Right renal cortex interstitium (tissue), 3 donors: ENCODE measurements around the gene LRRIQ4. TPM values are rescaled to one million over a fixed set of nuclear protein-coding genes. Genes with fewer than 3 reads are reported as not detected.
A peak's percentile ranks its signal among the peaks of the same experiment; 100 is the strongest.

Experiments used
- DNase-seq, 3 donors: peaks; one replicate each; pipeline ENCODE4 v3.0.0-alpha.2; 2013; ENCODE audit warnings: low read depth in 3 of 3, low spot score in 2 of 3
- polyA plus RNA-seq, 3 donors: library from polyadenylated mRNA; unstranded; fragments of 120-200 nt; gene quantifications; one replicate each; pipeline ENCODE4 v1.2.1, GENCODE V29; 2013; ENCODE audit not compliant: insufficient read length in 3 of 3

The LRRIQ4 gene
- polyA plus RNA-seq, 3 donors = 0.08 to 0.23 (median 0.18) TPM

- no peak for DNase-seq
Observed at GRCh38 chr3:169848741-169849140, 36.1 kb downstream of the LRRIQ4 start.

- no peak for DNase-seq
Observed at GRCh38 chr3:169850618-169851017, 37.9 kb downstream of the LRRIQ4 start.

- no peak for DNase-seq
Observed at GRCh38 chr3:169855514-169855913, 42.8 kb downstream of the LRRIQ4 start.

- DNase-seq = no peak
Observed at GRCh38 chr3:169857811-169858210, 45.1 kb downstream of the LRRIQ4 start.

GRCh38 chr3:169861871-169862270, 49.2 kb downstream of the LRRIQ4 start:
- no peak for DNase-seq

- peak; percentile 58 to 77 (median 73) for DNase-seq
Observed at GRCh38 chr3:169863458-169863899, 50.8 kb downstream of the LRRIQ4 start.

- no peak for DNase-seq
Observed at GRCh38 chr3:169864270-169864669, 51.6 kb downstream of the LRRIQ4 start.

- DNase-seq = no peak
Observed at GRCh38 chr3:169865176-169865767, 52.6 kb downstream of the LRRIQ4 start.

GRCh38 chr3:169867584-169868210, 55.0 kb downstream of the LRRIQ4 start:
- no peak for DNase-seq

GRCh38 chr3:169868369-169868768, 55.7 kb downstream of the LRRIQ4 start:
- no peak for DNase-seq

GRCh38 chr3:169869484-169870220, 57.0 kb downstream of the LRRIQ4 start, which contains the start of gene LRRC31:
Gene LRRC31, minus strand, starts transcription at chr3:169869935. Its CDS starts 128 bp downstream, at chr3:169869807.
- DNase-seq = no peak

GRCh38 chr3:169871129-169871886, 58.6 kb downstream of the LRRIQ4 start:
- no peak for DNase-seq

GRCh38 chr3:169879013-169879557, 66.4 kb downstream of the LRRIQ4 start:
- DNase-seq = no peak

GRCh38 chr3:169879845-169880575, 67.3 kb downstream of the LRRIQ4 start:
- DNase-seq = no peak

GRCh38 chr3:169880576-169881250, 68.0 kb downstream of the LRRIQ4 start:
- DNase-seq = no peak

GRCh38 chr3:169886671-169887070, 74.0 kb downstream of the LRRIQ4 start:
- no peak for DNase-seq
